AG09319 (cell line): ENCODE data around the gene ANXA2R.
"Not testable (repeated sequence)": the region's sequence is repeated elsewhere in the genome, so short reads cannot be mapped to it uniquely, and the experiment has no call there.

Experiments
- DNase-seq: peaks from one replicate; pipeline ENCODE4 v3.0.0-alpha.2; 2010; ENCODE audit warnings: low read depth; ENCODE audit errors: extremely low read depth
- TF ChIP-seq, protein P1 (sequence below): IDR thresholded peaks from 2 replicates; pipeline ENCODE4 v1.5.1; 2011; ENCODE audit warnings: low read depth, mild to moderate bottlenecking, inconsistent platforms, low read length, moderate library complexity

Gene ANXA2R

DNA sequence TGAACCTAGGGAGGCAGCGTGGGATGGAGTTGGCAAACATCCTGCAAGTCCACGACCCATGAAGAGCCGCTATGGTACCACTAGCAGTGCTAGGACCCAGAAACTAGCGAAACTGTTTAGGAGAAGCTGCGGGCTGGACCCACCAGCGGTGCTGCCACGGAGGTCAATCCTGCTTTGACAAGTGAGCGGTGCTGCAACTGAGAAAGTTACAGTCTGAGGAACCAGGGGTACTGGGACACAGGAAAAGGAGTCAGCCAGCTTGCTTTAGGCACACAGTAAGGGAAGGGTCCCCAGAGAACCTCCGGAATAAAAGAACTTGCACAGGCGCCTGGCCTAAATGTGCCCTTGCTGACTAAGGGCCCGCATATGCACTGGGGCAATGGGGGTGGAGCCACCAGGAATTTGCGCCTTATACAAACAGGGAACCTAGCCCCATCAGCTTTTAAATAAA is 23.6 kb upstream of the ANXA2R start:
- TF ChIP-seq, protein P1, sequence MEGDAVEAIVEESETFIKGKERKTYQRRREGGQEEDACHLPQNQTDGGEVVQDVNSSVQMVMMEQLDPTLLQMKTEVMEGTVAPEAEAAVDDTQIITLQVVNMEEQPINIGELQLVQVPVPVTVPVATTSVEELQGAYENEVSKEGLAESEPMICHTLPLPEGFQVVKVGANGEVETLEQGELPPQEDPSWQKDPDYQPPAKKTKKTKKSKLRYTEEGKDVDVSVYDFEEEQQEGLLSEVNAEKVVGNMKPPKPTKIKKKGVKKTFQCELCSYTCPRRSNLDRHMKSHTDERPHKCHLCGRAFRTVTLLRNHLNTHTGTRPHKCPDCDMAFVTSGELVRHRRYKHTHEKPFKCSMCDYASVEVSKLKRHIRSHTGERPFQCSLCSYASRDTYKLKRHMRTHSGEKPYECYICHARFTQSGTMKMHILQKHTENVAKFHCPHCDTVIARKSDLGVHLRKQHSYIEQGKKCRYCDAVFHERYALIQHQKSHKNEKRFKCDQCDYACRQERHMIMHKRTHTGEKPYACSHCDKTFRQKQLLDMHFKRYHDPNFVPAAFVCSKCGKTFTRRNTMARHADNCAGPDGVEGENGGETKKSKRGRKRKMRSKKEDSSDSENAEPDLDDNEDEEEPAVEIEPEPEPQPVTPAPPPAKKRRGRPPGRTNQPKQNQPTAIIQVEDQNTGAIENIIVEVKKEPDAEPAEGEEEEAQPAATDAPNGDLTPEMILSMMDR: no peak
- no peak for DNase-seq

DNA sequence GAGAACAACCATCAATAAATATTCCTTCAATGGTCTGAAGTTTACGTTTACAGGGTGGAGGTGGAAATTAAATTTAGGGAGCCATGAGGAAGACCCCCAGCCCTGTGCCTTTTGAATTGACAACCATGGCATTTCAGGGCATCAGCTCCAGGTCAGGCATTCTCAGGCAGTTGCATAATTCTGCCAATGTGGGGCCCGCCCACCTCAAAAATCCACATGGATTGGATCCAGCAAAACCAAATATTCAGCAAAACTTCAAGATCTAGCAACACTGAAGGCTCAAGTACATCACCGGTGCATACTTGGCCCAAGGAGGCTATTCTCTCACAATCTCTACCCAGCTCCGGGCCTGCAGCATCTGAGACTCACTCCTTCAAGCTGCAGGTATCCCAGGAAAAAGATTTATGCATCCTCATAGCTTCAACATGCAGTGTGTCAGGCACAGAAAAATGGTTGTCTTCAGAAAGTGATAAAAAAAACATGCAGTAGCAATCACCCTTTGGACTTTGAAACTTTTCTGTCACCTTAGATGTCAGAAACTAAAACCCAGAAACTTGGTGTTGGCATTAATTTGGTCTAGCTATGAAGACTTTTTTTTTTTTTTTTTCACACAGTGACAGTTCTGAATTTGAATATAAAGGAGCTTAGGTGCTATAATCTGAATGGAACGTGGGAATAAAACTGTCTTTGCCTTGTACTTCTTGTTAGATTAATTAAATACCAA is 21.4 kb upstream of the ANXA2R start:
- no peak for DNase-seq
- TF ChIP-seq, protein P1: no peak

DNA sequence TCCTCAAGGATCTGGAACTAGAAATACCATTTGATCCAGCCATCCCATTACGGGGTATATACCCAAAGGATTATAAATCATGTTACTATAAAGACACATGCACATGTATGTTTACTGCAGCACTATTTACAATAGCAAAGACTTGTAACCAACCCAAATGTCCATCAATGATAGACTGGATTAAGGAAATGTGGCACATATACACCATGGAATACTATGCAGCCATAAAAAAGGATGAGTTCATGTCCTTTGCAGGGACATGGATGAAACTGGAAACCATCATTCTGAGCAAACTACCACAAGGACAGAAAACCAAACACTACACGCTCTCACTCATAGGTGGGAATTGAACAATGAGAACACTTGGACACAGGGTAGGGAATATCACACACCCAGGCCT is 19.9 kb upstream of the ANXA2R start:
- not testable (repeated sequence) for DNase-seq

DNA sequence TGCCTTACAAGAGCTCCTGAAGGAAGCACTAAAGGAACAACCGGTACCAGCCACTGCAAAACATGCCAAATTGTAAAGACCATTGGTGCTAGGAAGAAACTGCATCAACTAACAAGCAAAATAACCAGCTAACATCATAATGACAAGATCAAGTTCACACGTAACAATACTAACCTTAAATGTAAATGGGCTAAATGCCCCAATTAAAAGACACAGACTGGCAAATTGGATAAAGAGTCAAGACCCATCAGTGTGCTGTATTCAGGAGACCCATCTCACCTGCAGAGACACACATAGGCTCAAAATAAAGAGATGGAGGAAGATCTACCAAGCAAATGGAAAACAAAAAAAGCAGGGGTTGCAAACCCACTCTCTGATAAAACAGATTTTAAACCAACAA is 15.0 kb upstream of the ANXA2R start:
- DNase-seq: not testable (repeated sequence)

DNA sequence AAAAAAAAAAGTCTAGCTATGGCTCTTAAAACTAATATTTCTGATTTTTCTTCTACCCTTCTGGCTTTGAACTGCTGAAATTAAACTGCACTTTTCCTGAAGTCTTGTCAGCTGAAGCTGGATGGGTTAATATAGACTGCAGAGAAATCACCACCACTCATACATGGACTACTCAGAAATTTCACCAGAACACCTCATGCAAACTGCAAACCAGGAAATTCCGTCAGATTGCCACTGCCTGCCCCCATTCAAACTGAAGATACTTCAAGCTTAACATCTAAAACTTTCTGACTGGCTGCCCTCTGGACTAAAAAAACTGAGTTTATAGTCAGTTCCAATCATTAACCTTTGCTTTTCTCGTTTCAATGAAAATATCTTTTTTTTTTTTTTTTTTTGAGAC is 11.6 kb upstream of the ANXA2R start:
- no peak for DNase-seq
- TF ChIP-seq, protein P1: no peak

DNA sequence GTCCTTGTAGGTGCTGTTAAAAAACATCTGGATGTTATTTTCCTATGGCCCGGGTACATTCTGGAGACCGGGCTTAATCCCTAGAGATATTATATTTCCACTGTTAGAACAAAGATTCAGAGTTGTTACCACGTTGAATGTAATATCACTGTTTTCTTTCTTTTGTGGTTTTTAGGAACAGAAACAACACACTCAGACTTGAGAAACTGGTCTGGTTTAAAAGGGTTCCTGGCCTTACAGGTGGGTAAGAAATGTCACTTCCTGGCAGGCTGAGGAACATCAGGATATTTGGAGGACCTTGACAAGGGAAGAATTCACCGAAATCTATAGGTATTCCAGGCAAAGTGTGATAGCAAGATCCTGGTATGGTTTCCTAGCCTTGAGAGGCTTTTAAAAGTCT is 10.3 kb upstream of the ANXA2R start:
- TF ChIP-seq, protein P1: no peak

DNA sequence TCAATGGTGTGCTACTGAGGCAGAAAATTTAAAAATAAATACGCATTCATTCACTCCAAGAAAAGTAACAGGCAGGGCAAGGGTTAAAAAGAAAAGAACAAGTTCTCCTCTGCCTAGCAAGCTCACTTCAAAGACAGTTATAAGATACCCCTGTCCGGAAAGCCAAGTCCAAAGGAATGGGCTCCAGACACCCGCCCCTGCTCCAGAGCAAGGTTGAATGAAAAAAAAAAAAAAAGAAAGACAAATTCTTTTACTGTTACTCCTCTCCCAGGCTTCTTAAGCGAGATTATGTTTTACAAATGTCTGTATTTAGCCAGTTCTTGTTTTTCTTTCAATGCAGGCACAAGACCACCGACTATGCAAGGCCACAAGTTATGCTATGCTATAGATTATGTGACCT is 9.1 kb upstream of the ANXA2R start:
- DNase-seq: no peak
- TF ChIP-seq, protein P1: no peak

More for the DNA sequence above, 10.3 kb upstream of the ANXA2R start:
- DNase-seq: no peak

DNA sequence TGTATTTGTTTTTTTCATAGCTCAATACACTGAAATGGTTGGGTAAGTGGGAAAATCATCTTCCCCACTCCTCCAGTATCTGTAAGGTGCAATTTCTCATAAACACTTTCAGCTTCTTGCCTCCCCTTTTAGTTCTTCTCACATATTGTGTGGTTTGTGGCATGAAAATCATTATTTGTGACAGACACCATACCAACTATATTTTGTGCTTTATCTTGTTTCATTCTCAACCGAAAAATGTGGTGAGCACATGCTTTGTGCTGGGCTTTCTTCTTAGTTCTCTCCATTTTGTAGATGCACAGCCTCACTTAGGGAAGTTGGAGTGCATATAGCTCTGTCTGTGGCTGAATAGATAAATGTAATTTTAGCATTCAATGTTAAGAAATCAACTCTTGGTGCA is 6.4 kb upstream of the ANXA2R start:
- no peak for DNase-seq
- TF ChIP-seq, protein P1: no peak
